Neural cell (in vitro differentiated cells): ENCODE data around the gene MRPS22.

Source experiments
- EP300 ChIP-seq: fragments of 450-650 bp; conservative IDR thresholded peaks from 2 replicates; pipeline ENCODE4 v1.6.1; 2014; ENCODE audit warnings: antibody characterized with exemption, mild to moderate bottlenecking, moderate library complexity; ENCODE audit not compliant: poor library complexity, severe bottlenecking
- EZH2 ChIP-seq: fragments of 200-600, 300-800 bp; shearing (Covaris generic), sonication (generic); IDR thresholded peaks from 2 replicates; pipeline ENCODE4 v1.6.1; 2014; ENCODE audit warnings: antibody characterized with exemption, low read length, borderline replicate concordance, mild to moderate bottlenecking; ENCODE audit not compliant: insufficient read depth, poor library complexity, severe bottlenecking
- MXI1 ChIP-seq: fragments of 450-650 bp; conservative IDR thresholded peaks from 2 replicates; pipeline ENCODE4 v1.6.1; 2014; ENCODE audit warnings: antibody characterized with exemption, mild to moderate bottlenecking; ENCODE audit not compliant: poor library complexity, severe bottlenecking
- POLR2AphosphoS5 ChIP-seq: IDR thresholded peaks from 2 replicates; pipeline ENCODE4 v1.6.1; 2012
- RAD21 ChIP-seq: fragments of 450-650 bp; conservative IDR thresholded peaks from 2 replicates; pipeline ENCODE4 v1.6.1; 2014; ENCODE audit warnings: antibody characterized with exemption, mild to moderate bottlenecking, moderate library complexity
- TAF1 ChIP-seq: IDR thresholded peaks from 2 replicates; pipeline ENCODE4 v1.6.1; 2012; ENCODE audit warnings: low read depth
- TF ChIP-seq, protein P1 (sequence below): fragments of 450-650 bp; IDR thresholded peaks from 2 replicates; pipeline ENCODE4 v1.5.1; 2014; ENCODE audit warnings: antibody characterized with exemption, mild to moderate bottlenecking, moderate library complexity; ENCODE audit not compliant: poor library complexity, severe bottlenecking
- TF ChIP-seq, protein P2 (sequence below): IDR thresholded peaks from 2 replicates; pipeline ENCODE4 v1.6.1; 2012; ENCODE audit warnings: borderline replicate concordance

DNA sequence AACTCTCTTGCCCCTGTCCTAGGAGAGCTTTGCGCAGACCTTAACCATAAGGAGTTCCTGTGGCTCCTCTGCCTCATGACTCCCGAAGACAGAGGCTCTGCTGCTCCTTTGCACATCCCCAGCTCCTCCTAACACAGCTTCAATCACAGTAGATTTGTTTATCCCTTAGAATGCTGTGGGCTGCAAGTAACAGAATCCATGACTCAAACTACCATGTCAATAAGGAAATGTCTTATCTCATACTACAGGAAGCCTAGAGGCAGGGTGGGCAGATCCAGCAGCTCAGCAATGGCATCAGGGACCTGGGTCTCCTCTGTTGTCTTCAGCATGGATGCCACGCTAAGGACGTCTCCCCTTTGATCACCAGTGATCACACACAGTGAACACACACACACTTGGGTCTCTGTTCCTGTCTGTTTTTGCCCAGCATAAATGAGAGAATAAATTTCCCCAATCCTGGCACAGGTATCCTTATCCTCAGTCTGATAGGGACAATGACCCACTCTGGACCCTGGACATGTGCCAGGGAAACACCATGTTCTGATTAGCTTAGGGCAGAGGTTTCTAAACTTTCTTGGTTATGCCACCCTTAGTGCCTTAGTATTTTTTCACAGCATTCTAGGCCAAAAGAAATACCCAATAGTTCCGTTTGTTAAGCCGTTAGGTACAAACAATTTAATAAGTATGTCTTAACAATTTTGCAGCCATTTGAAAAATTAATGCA, 46.1 kb upstream of the MRPS22 start:
- TF ChIP-seq, protein P1, sequence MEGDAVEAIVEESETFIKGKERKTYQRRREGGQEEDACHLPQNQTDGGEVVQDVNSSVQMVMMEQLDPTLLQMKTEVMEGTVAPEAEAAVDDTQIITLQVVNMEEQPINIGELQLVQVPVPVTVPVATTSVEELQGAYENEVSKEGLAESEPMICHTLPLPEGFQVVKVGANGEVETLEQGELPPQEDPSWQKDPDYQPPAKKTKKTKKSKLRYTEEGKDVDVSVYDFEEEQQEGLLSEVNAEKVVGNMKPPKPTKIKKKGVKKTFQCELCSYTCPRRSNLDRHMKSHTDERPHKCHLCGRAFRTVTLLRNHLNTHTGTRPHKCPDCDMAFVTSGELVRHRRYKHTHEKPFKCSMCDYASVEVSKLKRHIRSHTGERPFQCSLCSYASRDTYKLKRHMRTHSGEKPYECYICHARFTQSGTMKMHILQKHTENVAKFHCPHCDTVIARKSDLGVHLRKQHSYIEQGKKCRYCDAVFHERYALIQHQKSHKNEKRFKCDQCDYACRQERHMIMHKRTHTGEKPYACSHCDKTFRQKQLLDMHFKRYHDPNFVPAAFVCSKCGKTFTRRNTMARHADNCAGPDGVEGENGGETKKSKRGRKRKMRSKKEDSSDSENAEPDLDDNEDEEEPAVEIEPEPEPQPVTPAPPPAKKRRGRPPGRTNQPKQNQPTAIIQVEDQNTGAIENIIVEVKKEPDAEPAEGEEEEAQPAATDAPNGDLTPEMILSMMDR = no peak
- TF ChIP-seq RAD21 (no peak), POLR2AphosphoS5 (no peak), TAF1 (no peak), EZH2 (no peak), MXI1 (no peak), EP300 (no peak)
- TF ChIP-seq, protein P2, sequence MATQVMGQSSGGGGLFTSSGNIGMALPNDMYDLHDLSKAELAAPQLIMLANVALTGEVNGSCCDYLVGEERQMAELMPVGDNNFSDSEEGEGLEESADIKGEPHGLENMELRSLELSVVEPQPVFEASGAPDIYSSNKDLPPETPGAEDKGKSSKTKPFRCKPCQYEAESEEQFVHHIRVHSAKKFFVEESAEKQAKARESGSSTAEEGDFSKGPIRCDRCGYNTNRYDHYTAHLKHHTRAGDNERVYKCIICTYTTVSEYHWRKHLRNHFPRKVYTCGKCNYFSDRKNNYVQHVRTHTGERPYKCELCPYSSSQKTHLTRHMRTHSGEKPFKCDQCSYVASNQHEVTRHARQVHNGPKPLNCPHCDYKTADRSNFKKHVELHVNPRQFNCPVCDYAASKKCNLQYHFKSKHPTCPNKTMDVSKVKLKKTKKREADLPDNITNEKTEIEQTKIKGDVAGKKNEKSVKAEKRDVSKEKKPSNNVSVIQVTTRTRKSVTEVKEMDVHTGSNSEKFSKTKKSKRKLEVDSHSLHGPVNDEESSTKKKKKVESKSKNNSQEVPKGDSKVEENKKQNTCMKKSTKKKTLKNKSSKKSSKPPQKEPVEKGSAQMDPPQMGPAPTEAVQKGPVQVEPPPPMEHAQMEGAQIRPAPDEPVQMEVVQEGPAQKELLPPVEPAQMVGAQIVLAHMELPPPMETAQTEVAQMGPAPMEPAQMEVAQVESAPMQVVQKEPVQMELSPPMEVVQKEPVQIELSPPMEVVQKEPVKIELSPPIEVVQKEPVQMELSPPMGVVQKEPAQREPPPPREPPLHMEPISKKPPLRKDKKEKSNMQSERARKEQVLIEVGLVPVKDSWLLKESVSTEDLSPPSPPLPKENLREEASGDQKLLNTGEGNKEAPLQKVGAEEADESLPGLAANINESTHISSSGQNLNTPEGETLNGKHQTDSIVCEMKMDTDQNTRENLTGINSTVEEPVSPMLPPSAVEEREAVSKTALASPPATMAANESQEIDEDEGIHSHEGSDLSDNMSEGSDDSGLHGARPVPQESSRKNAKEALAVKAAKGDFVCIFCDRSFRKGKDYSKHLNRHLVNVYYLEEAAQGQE = no peak
